CD14-positive monocyte (primary cell): Measurements from ENCODE around the gene CNTNAP2. TPM values are rescaled to one million over a fixed set of nuclear protein-coding genes. Genes with fewer than 3 reads are reported as not detected.

Source experiments
- DNase-seq, 3 donors: peaks; one replicate each; pipeline ENCODE4 v3.0.0-alpha.2; 2011 to 2022
- H2AFZ ChIP-seq: 2 replicates; pipeline ENCODE4 v1.6.0; 2012; ENCODE audit warnings: mild to moderate bottlenecking, low read depth, low read length, inconsistent platforms; ENCODE audit not compliant: insufficient read depth, poor library complexity, severe bottlenecking
- H3K27ac ChIP-seq, 2 donors: 1 replicate in 1 of 2; 2 replicates in 1 of 2; pipeline ENCODE4 v1.5.1; 2012 to 2013; ENCODE audit warnings: low read length in 2 of 2, control low read depth in 1 of 2, inconsistent platforms in 1 of 2, low read depth in 1 of 2, mild to moderate bottlenecking in 1 of 2
- H3K27me3 ChIP-seq, 2 donors: one replicate each; pipeline versions ENCODE4 v1.6.0 to v1.6.1; 2011 to 2013; ENCODE audit warnings: low read length in 2 of 2; ENCODE audit not compliant: control insufficient read depth in 2 of 2, insufficient read depth in 2 of 2
- H3K36me3 ChIP-seq, 2 donors: replicated peaks in 1 of 2; 1 replicate in 1 of 2; 2 replicates in 1 of 2; pipeline versions ENCODE4 v1.5.1 to v1.6.1; 2012 to 2013; ENCODE audit warnings: low read length in 2 of 2, control low read depth in 1 of 2, inconsistent platforms in 1 of 2, mild to moderate bottlenecking in 1 of 2; ENCODE audit not compliant: insufficient read depth in 2 of 2, control insufficient read depth in 1 of 2
- H3K4me1 ChIP-seq, 2 donors: 1 replicate in 1 of 2; 2 replicates in 1 of 2; pipeline versions ENCODE4 v1.5.1 to v1.6.1; 2012 to 2013; ENCODE audit warnings: low read length in 2 of 2, control low read depth in 1 of 2, inconsistent platforms in 1 of 2, mild to moderate bottlenecking in 1 of 2, moderate library complexity in 1 of 2; ENCODE audit not compliant: insufficient read depth in 2 of 2, control insufficient read depth in 1 of 2
- H3K4me2 ChIP-seq: replicated peaks from 2 replicates; pipeline ENCODE3; 2012; ENCODE audit warnings: low read length, moderate library complexity, mild to moderate bottlenecking; ENCODE audit not compliant: poor library complexity, severe bottlenecking; ENCODE audit errors: extremely low read depth
- H3K4me3 ChIP-seq, 3 experiments: fragments of 200-600 bp in 1 of 3; sonication (generic) in 1 of 3; replicated peaks in 1 of 3; 1 replicate in 2 of 3; 2 replicates in 1 of 3; pipeline ENCODE4 v1.5.1; 2011 to 2013; ENCODE audit warnings: low read length in 3 of 3, mild to moderate bottlenecking in 3 of 3, control low read depth in 2 of 3, low read depth in 2 of 3, inconsistent platforms in 1 of 3, moderate library complexity in 1 of 3
- H3K79me2 ChIP-seq: 2 replicates; pipeline ENCODE4 v1.6.0; 2012; ENCODE audit warnings: mild to moderate bottlenecking, control low read depth, inconsistent platforms, low read length, moderate library complexity; ENCODE audit not compliant: insufficient read depth
- H3K9ac ChIP-seq: 2 replicates; pipeline ENCODE4 v1.6.0; 2017; ENCODE audit warnings: low read length, mild to moderate bottlenecking; ENCODE audit not compliant: insufficient read depth, poor library complexity, severe bottlenecking
- H3K9me3 ChIP-seq, 2 donors: replicated peaks in 1 of 2; 1 replicate in 1 of 2; 2 replicates in 1 of 2; pipeline versions ENCODE4 v1.5.1 to v1.6.1; 2012 to 2013; ENCODE audit warnings: low read length in 2 of 2, control low read depth in 1 of 2; ENCODE audit not compliant: control insufficient read depth in 1 of 2, insufficient read depth in 1 of 2
- H4K20me1 ChIP-seq: 2 replicates; pipeline ENCODE4 v1.6.0; 2012; ENCODE audit warnings: mild to moderate bottlenecking, low read length, control low read depth, moderate library complexity; ENCODE audit not compliant: insufficient read depth
- H3K27ac Mint-ChIP-seq, 7 donors: one replicate each; pipeline ENCODE4 v1.8.0; 2020; ENCODE audit warnings: mild to moderate bottlenecking in 7 of 7, mixed read lengths in 7 of 7, moderate library complexity in 6 of 7, inconsistent platforms in 2 of 7
- H3K27me3 Mint-ChIP-seq, 3 donors: one replicate each; pipeline ENCODE4 v1.8.0; 2021 to 2022; ENCODE audit warnings: low read depth in 3 of 3, mild to moderate bottlenecking in 3 of 3, mixed read lengths in 3 of 3, moderate library complexity in 3 of 3, inconsistent platforms in 1 of 3
- H3K36me3 Mint-ChIP-seq, 2 donors: one replicate each; pipeline ENCODE4 v1.8.0; 2020; ENCODE audit warnings: mixed read lengths in 2 of 2, inconsistent platforms in 1 of 2, mild to moderate bottlenecking in 1 of 2
- H3K4me1 Mint-ChIP-seq: one replicate; pipeline ENCODE4 v1.8.0; 2020; ENCODE audit warnings: mild to moderate bottlenecking, mixed read lengths
- H3K4me3 Mint-ChIP-seq, 2 donors: one replicate each; pipeline ENCODE4 v1.8.0; 2020; ENCODE audit warnings: mild to moderate bottlenecking in 2 of 2, mixed read lengths in 2 of 2, moderate library complexity in 1 of 2
- H3K9me3 Mint-ChIP-seq, 7 donors: one replicate each; pipeline ENCODE4 v1.8.0; 2020 to 2022; ENCODE audit warnings: mixed read lengths in 7 of 7, mild to moderate bottlenecking in 6 of 7, moderate library complexity in 6 of 7, inconsistent platforms in 2 of 7
- CTCF ChIP-seq: fragments of 200-600 bp; IDR thresholded peaks from one replicate; pipeline ENCODE4 v1.8.0; 2022; ENCODE audit warnings: antibody characterized with exemption, mild to moderate bottlenecking
- WGBS: methylation state at CpG from one replicate; pipeline ENCODE4 v1.1.5; 2013; ENCODE audit warnings: missing lambda C conversion rate; ENCODE audit not compliant: insufficient coverage; 5-methylcytosine and 5-hydroxymethylcytosine counted together
- intact Hi-C, 2 donors: fragments of 100-400 bp; cut with micrococcal nuclease; formaldehyde crosslinking; loops; one replicate each; pipeline versions ENCODE4 v1.15.0 to v1.15.1; 2023
- polyA plus RNA-seq, 3 donors: library from polyadenylated mRNA; depleted of rRNA in 1 of 3; unstranded in 2 of 3; stranded (reverse) in 1 of 3; fragments of 300-500 nt in 2 of 3; fragments of >200 nt in 1 of 3; fragmentation: Illumina TruSeq in 2 of 3; gene quantifications; 1 replicate in 2 of 3; 2 replicates in 1 of 3; pipeline ENCODE4 v1.2.3, GENCODE V29; 2012 to 2021

CNTNAP2 gene
- polyA plus RNA-seq, 3 donors: 0.01 TPM; not detected in 2

- Histone ChIP-seq H3K79me2 (no peaks in the 10 kb centered on the region), H2AFZ (no peak overlapping the region), H3K4me3 (no peak overlapping the region), H3K36me3 (no peaks in the 10 kb centered on the region), H3K27ac (no peak overlapping the region), H3K9ac (no peak overlapping the region), H3K4me1 (no peaks in the 10 kb centered on the region), H4K20me1 (no peaks in the 10 kb centered on the region), H3K9me3 (peaks cover 0 to 4% of the 10 kb centered on the region in 2 donors), H3K27me3 (no peaks in the 10 kb centered on the region), H3K4me2 (no peak overlapping the region)
- Mint-ChIP-seq H3K9me3 (peaks cover under 1 to 18% (median 9%) of the 10 kb centered on the region in 7 donors), H3K27ac (no peak overlapping the region), H3K36me3 (no peaks in the 10 kb centered on the region), H3K4me1 (no peaks in the 10 kb centered on the region), H3K27me3 (no peaks in the 10 kb centered on the region), H3K4me3 (no peak overlapping the region)
- TF ChIP-seq CTCF: no peak
- WGBS: no CpG with 5 or more reads among the region's 4 CpGs
- no peak for DNase-seq
- intact Hi-C loops: no loop called here
Observed at GRCh38 chr7:147859033-147859432, 1742.4 kb downstream of the CNTNAP2 start.

- H2AFZ ChIP-seq: no peak overlapping the region
- H3K27ac ChIP-seq: no peak overlapping the region
Observed at GRCh38 chr7:147859486-147859885, 1742.9 kb downstream of the CNTNAP2 start.

More at GRCh38 chr7:147859486-147859885, 1742.9 kb downstream of the CNTNAP2 start:
- H3K4me3 Mint-ChIP-seq: no peak overlapping the region
- Histone ChIP-seq H3K4me2 (no peak overlapping the region), H3K4me1 (no peaks in the 10 kb centered on the region), H3K4me3 (no peak overlapping the region), H3K27me3 (no peaks in the 10 kb centered on the region), H3K9ac (no peak overlapping the region), H3K79me2 (no peaks in the 10 kb centered on the region), H3K36me3 (no peaks in the 10 kb centered on the region), H3K9me3 (peaks cover 0 to 4% of the 10 kb centered on the region in 2 donors), H4K20me1 (no peaks in the 10 kb centered on the region)
- intact Hi-C loops: no loop called here
- H3K36me3 Mint-ChIP-seq: no peaks in the 10 kb centered on the region
- no peaks in the 10 kb centered on the region for H3K4me1 Mint-ChIP-seq
- DNase-seq: no peak
- H3K27me3 Mint-ChIP-seq: no peaks in the 10 kb centered on the region
- H3K9me3 Mint-ChIP-seq: peaks cover 2 to 18% (median 11%) of the 10 kb centered on the region in 7 donors
- H3K27ac Mint-ChIP-seq: no peak overlapping the region
- no peak for TF ChIP-seq CTCF
